IMR-90 (cell line): Measurements from ENCODE around the gene CRYBG2. TPM values are rescaled to one million over a fixed set of nuclear protein-coding genes. Genes with fewer than 3 reads are reported as not detected.

Experiments
- ATAC-seq: fragments of 200-7000 bp; cut with Tn5 transposase; 2 replicates; pipeline ENCODE4 v1.9.1; 2020; ENCODE audit warnings: low read depth, mild to moderate bottlenecking, moderate library complexity
- BruUV-seq: library from RNA; stranded (reverse); fragments of 400-500 nt; replicated peaks from 2 replicates; lab custom pipeline; 2021; lab: Mats Ljungman, UMichigan
- CTCF ChIA-PET: fragments of 300-600 bp; formaldehyde crosslinking; extraction: SDS; loops from one replicate; lab custom pipeline; 2021; ENCODE audit warnings: antibody characterized with exemption; lab: Yijun Ruan, JAX
- POLR2A ChIA-PET: fragments of 300-600 bp; sonication (Branson Sonifier 250); formaldehyde crosslinking; loops from one replicate; lab custom pipeline; 2022; ENCODE audit warnings: antibody characterized with exemption; ENCODE audit not compliant: unreplicated experiment; lab: Charles Lee
- DNase-seq: peaks from one replicate; pipeline ENCODE4 v3.0.0; 2013
- H2AFZ ChIP-seq: replicated peaks from 2 replicates; pipeline ENCODE3; 2013; ENCODE audit warnings: low read length, mild to moderate bottlenecking; ENCODE audit not compliant: poor library complexity
- H2AK5ac ChIP-seq: 2 replicates; pipeline ENCODE4 v1.6.1; 2013; ENCODE audit warnings: low read depth, low read length, inconsistent platforms
- H2AK9ac ChIP-seq: replicated peaks from 2 replicates; pipeline ENCODE3; 2013; ENCODE audit warnings: mild to moderate bottlenecking, low read depth, low read length, moderate library complexity; ENCODE audit not compliant: poor library complexity
- H2BK120ac ChIP-seq: 2 replicates; pipeline ENCODE4 v1.6.1; 2013; ENCODE audit warnings: low read depth, low read length, inconsistent platforms
- H2BK15ac ChIP-seq: 3 replicates; pipeline ENCODE4 v1.6.1; 2013; ENCODE audit warnings: low read depth, low read length, inconsistent platforms
- H2BK20ac ChIP-seq: 2 replicates; pipeline ENCODE4 v1.6.1; 2013; ENCODE audit warnings: low read depth, mild to moderate bottlenecking, inconsistent platforms, low read length, moderate library complexity
- H2BK5ac ChIP-seq: 2 replicates; pipeline ENCODE4 v1.6.1; 2013; ENCODE audit warnings: mild to moderate bottlenecking, low read depth, low read length, inconsistent platforms; ENCODE audit not compliant: poor library complexity, severe bottlenecking
- H3K14ac ChIP-seq: replicated peaks from 2 replicates; pipeline ENCODE4 v1.6.1; 2013; ENCODE audit warnings: low read depth, low read length, inconsistent platforms
- H3K18ac ChIP-seq: 2 replicates; pipeline ENCODE4 v1.6.1; 2013; ENCODE audit warnings: low read depth, low read length, control low read depth
- H3K23ac ChIP-seq: 2 replicates; pipeline ENCODE4 v1.6.1; 2013; ENCODE audit warnings: low read depth, low read length, inconsistent platforms
- H3K27ac ChIP-seq: 2 replicates; pipeline ENCODE4 v1.5.1; 2013; ENCODE audit warnings: mild to moderate bottlenecking, control low read depth, low read length; ENCODE audit not compliant: insufficient read depth
- H3K27me3 ChIP-seq: 2 replicates; pipeline ENCODE4 v1.6.1; 2013; ENCODE audit warnings: low read length; ENCODE audit not compliant: control insufficient read depth, insufficient read depth
- H3K36me3 ChIP-seq: 2 replicates; pipeline ENCODE4 v1.6.1; 2013; ENCODE audit warnings: low read length, mixed read lengths; ENCODE audit not compliant: control insufficient read depth, insufficient read depth
- H3K4ac ChIP-seq: 2 replicates; pipeline ENCODE4 v1.6.1; 2013; ENCODE audit warnings: low read depth, low read length, inconsistent platforms
- H3K4me1 ChIP-seq: 2 replicates; pipeline ENCODE4 v1.6.1; 2013; ENCODE audit warnings: low read length, mixed read lengths; ENCODE audit not compliant: control insufficient read depth, insufficient read depth
- H3K4me2 ChIP-seq: 2 replicates; pipeline ENCODE4 v1.6.1; 2013; ENCODE audit warnings: low read depth, mild to moderate bottlenecking, control low read depth, low read length, moderate library complexity
- H3K4me3 ChIP-seq: 2 replicates; pipeline ENCODE4 v1.5.1; 2013; ENCODE audit warnings: low read depth, mild to moderate bottlenecking, control low read depth, low read length, moderate library complexity; ENCODE audit not compliant: insufficient read depth
- H3K56ac ChIP-seq: 2 replicates; pipeline ENCODE4 v1.6.1; 2013; ENCODE audit warnings: low read length, inconsistent platforms; ENCODE audit not compliant: insufficient read depth; ENCODE audit errors: extremely low read depth
- H3K79me1 ChIP-seq, 2 experiments: 2 replicates each; pipeline ENCODE4 v1.6.1; 2013; ENCODE audit warnings: low read length in 2 of 2, inconsistent platforms in 1 of 2, low read depth in 1 of 2
- H3K9ac ChIP-seq: 2 replicates; pipeline ENCODE4 v1.6.1; 2013; ENCODE audit warnings: low read depth, low read length, control low read depth
- H3K9me1 ChIP-seq: 2 replicates; pipeline ENCODE4 v1.6.1; 2013; ENCODE audit warnings: low read length, inconsistent platforms; ENCODE audit not compliant: insufficient read depth
- H3K9me3 ChIP-seq: 2 replicates; pipeline ENCODE4 v1.6.1; 2013; ENCODE audit warnings: low read length; ENCODE audit not compliant: control insufficient read depth, insufficient read depth
- H4K20me1 ChIP-seq: 2 replicates; pipeline ENCODE4 v1.6.1; 2013; ENCODE audit warnings: low read length, inconsistent platforms; ENCODE audit not compliant: insufficient read depth
- H4K5ac ChIP-seq: 2 replicates; pipeline ENCODE4 v1.6.1; 2013; ENCODE audit warnings: mild to moderate bottlenecking, low read depth, low read length, control low read depth
- H4K8ac ChIP-seq, 2 experiments: 2 replicates each; pipeline ENCODE4 v1.6.1; 2013; ENCODE audit warnings: low read depth in 2 of 2, low read length in 2 of 2, control low read depth in 1 of 2, inconsistent platforms in 1 of 2
- H4K91ac ChIP-seq: 2 replicates; pipeline ENCODE4 v1.6.1; 2013; ENCODE audit warnings: low read depth, low read length, inconsistent platforms; ENCODE audit not compliant: insufficient read depth
- CEBPB ChIP-seq: IDR thresholded peaks from 2 replicates; pipeline ENCODE4 v1.6.1; 2012; ENCODE audit warnings: low read depth, low read length, improper control_type of control experiment
- CTCF ChIP-seq: conservative IDR thresholded peaks from 2 replicates; pipeline ENCODE4 v1.5.1; 2012; ENCODE audit warnings: mild to moderate bottlenecking, low read depth, low read length, improper control_type of control experiment
- MAFK ChIP-seq: IDR thresholded peaks from 2 replicates; pipeline ENCODE4 v1.6.1; 2012; ENCODE audit warnings: low read depth, low read length, improper control_type of control experiment
- MXI1 ChIP-seq: IDR thresholded peaks from 2 replicates; pipeline ENCODE4 v1.6.1; 2012; ENCODE audit warnings: low read depth, mild to moderate bottlenecking, low read length, moderate library complexity, borderline replicate concordance
- POLR2A ChIP-seq: IDR thresholded peaks from 2 replicates; pipeline ENCODE4 v1.6.1; 2012; ENCODE audit warnings: mild to moderate bottlenecking, low read depth, low read length
- WGBS, 2 experiments: methylation state at CpG; one replicate each; pipeline versions ENCODE4 v1.1.5 to v1.1.7; 2013; ENCODE audit warnings: missing lambda C conversion rate in 2 of 2; ENCODE audit not compliant: insufficient read length in 1 of 2; ENCODE audit errors: extremely low coverage in 2 of 2; 5-methylcytosine and 5-hydroxymethylcytosine counted together
- dilution Hi-C: fragments of 300-500 bp; cut with HindIII; formaldehyde crosslinking; loops from one replicate; pipeline ENCODE4 v1.14.3; 2018; ENCODE audit warnings: low sequenced_read_pairs; ENCODE audit not compliant: unreplicated experiment
- in situ Hi-C: fragments of 300-500 bp; cut with MboI; formaldehyde crosslinking; loops from 3 replicates; pipeline ENCODE4 v1.14.3; 2019; ENCODE audit warnings: low sequenced_read_pairs, inconsistent platforms, mixed read lengths
- intact Hi-C: fragments of 100-400 bp; cut with micrococcal nuclease; formaldehyde crosslinking; loops from 2 replicates; pipeline ENCODE4 v1.10.0; 2022
- polyA plus RNA-seq, 3 experiments: library from polyadenylated mRNA; depleted of rRNA; stranded (reverse); fragments of >200 nt; gene quantifications; 2 replicates each; pipeline ENCODE4 v1.2.3, GENCODE V29; 2012; ENCODE audit warnings: low replicate concordance in 1 of 3
- total RNA-seq: library from RNA; depleted of rRNA; stranded (reverse); fragments of >200 nt; gene quantifications from 2 replicates; pipeline ENCODE4 v1.2.3, GENCODE V29; 2012

The CRYBG2 gene
- total and polyA plus RNA-seq, 2 of the 4 experiments (the other 2 are of a cell fraction), result not detected

GRCh38 chr1:26285366-26286063 lies 68.4 kb downstream of the CRYBG2 start:
- peaks cover 20 to 61% of the 10 kb centered on the region in 2 experiments for H3K79me1 ChIP-seq
- H4K20me1 ChIP-seq, result peaks cover 32% of the 10 kb centered on the region
- peak overlapping the region; percentile 94 for H2AK5ac ChIP-seq
- H3K4ac ChIP-seq, result peak overlapping the region; percentile 94
- H3K4me2 ChIP-seq, result no peak overlapping the region
- WGBS, 2 experiments, result 88% methylated on average over 8 of the region's 19 CpGs; no CpG with 5 or more reads in 1 of the 2 experiments
- no peak overlapping the region for H3K9ac ChIP-seq
- H3K27ac ChIP-seq, result peak overlapping the region; percentile 35
- peaks cover 41% of the 10 kb centered on the region for H3K9me1 ChIP-seq
- intact Hi-C loops (no loop called here), in situ Hi-C loops (no loop called here), dilution Hi-C loops (no loop called here)
- H3K9me3 ChIP-seq, result no peaks in the 10 kb centered on the region
- H2AK9ac ChIP-seq, result peak overlapping the region; percentile 98
- H2BK120ac ChIP-seq, result peak overlapping the region; percentile 88
- H4K8ac ChIP-seq, result peak overlapping the region in 1 of 2 experiments; percentile 83; a peak in 3 of 4 replicates
- H3K56ac ChIP-seq, result no peak overlapping the region
- TF ChIP-seq CEBPB (no peak), MXI1 (no peak), MAFK (no peak), POLR2A (peak; percentile 57), CTCF (peak; percentile 28)
- 0 out of 2 replicates have a peak overlapping the region, but pooled peaks have one; percentile 81 for H3K14ac ChIP-seq
- peak overlapping the region; percentile 98 for H2BK5ac ChIP-seq
- H3K36me3 ChIP-seq, result peaks cover 20% of the 10 kb centered on the region
- no peaks in the 10 kb centered on the region for H3K27me3 ChIP-seq
- H2BK15ac ChIP-seq, result peak overlapping the region; percentile 21; the same call in 1 of the 3 replicates
- peak overlapping the region; percentile 88 for H2AFZ ChIP-seq
- H2BK20ac ChIP-seq, result peak overlapping the region; percentile 79
- H3K18ac ChIP-seq, result no peak overlapping the region
- POLR2A ChIA-PET, result no interaction called here
- peak overlapping the region; percentile 88 for H4K91ac ChIP-seq
- H3K4me3 ChIP-seq, result no peak overlapping the region
- peak overlapping the region; percentile 19 for H4K5ac ChIP-seq
- no peak overlapping the region for H3K23ac ChIP-seq
- CTCF ChIA-PET, result interaction anchor here (0.6 to 1.5 kb wide), 6 partner anchors 10 to 1462 kb away, joined by 3 to 6 read pairs (median 4); partner anchors contain the start of gene CEP85
- BruUV-seq, result no TSS peak
- ATAC-seq (no peak), DNase-seq (no peak)
- peaks cover 40% of the 10 kb centered on the region for H3K4me1 ChIP-seq
